Heart right ventricle (tissue), 16 donors: ENCODE data around the gene DBF4. TPM values are rescaled to one million over a fixed set of nuclear protein-coding genes. Genes with fewer than 3 reads are reported as not detected.

Experiments used
- ATAC-seq, 8 donors: fragments of 200-7000 bp; cut with Tn5 transposase; one replicate each; pipeline ENCODE4 v1.9.1; 2020; ENCODE audit warnings: mild to moderate bottlenecking in 8 of 8, moderate library complexity in 8 of 8, moderate number of reproducible peaks in 1 of 8
- DNase-seq, 2 donors: peaks; one replicate each; pipeline ENCODE4 v3.0.0-alpha.2; 2020
- H3K27ac ChIP-seq, 10 donors: fragments of 200-600 bp; sonication (generic) in 2 of 10; one replicate each; pipeline versions ENCODE4 v1.5.0 to v1.8.0; 2020 to 2022; ENCODE audit warnings: mild to moderate bottlenecking in 3 of 10
- H3K27me3 ChIP-seq, 7 donors: fragments of 200-600 bp; one replicate each; pipeline ENCODE4 v1.8.0; 2021 to 2022; ENCODE audit warnings: mild to moderate bottlenecking in 2 of 7
- H3K36me3 ChIP-seq, 9 donors: fragments of 200-600 bp; sonication (generic) in 1 of 9; one replicate each; pipeline versions ENCODE4 v1.5.0 to v1.8.0; 2020 to 2022; ENCODE audit warnings: mild to moderate bottlenecking in 2 of 9
- H3K4me1 ChIP-seq, 9 donors: fragments of 200-600 bp; sonication (generic) in 1 of 9; one replicate each; pipeline versions ENCODE4 v1.5.0 to v1.8.0; 2020 to 2022; ENCODE audit warnings: mild to moderate bottlenecking in 4 of 9
- H3K4me3 ChIP-seq, 10 donors: fragments of 200-600 bp; sonication (generic) in 2 of 10; one replicate each; pipeline versions ENCODE4 v1.5.0 to v1.8.0; 2020 to 2022; ENCODE audit warnings: mild to moderate bottlenecking in 7 of 10, moderate library complexity in 2 of 10
- H3K9me3 ChIP-seq, 11 donors: fragments of 200-600 bp in 10 of 11; sonication (generic) in 2 of 11; one replicate each; pipeline versions ENCODE4 v1.5.0 to v1.8.0; 2013 to 2022; ENCODE audit warnings: mild to moderate bottlenecking in 2 of 11, control low read depth in 1 of 11, moderate library complexity in 1 of 11
- CTCF ChIP-seq, 9 donors: fragments of 200-600 bp; sonication (generic) in 2 of 9; IDR thresholded peaks; one replicate each; pipeline versions ENCODE4 v1.5.0 to v1.8.0; 2021 to 2022; ENCODE audit warnings: antibody characterized with exemption in 9 of 9, mild to moderate bottlenecking in 5 of 9, moderate library complexity in 1 of 9
- WGBS, 2 donors: extraction: QIAGEN DNeasy Blood & Tissue Kit; methylation state at CpG; one replicate each; pipeline ENCODE4 v1.1.7; 2013; ENCODE audit warnings: inconsistent platforms in 1 of 2; 5-methylcytosine and 5-hydroxymethylcytosine counted together
- intact Hi-C, 10 donors: fragments of 100-400 bp; cut with DNase I; formaldehyde crosslinking; loops; one replicate each; pipeline versions ENCODE4 v1.11.1 to v1.14.2; 2022
- polyA plus RNA-seq, 2 donors: library from polyadenylated mRNA; stranded (reverse); fragments of 200-250 nt; gene quantifications; one replicate each; pipeline ENCODE4 v1.2.3, GENCODE V29; 2013
- total RNA-seq, 10 donors: library from RNA; stranded (reverse); fragmentation: NEBNext Ultra II Directional in 3 of 10; extraction: Animal tissue kit (Norgen Biotek cat#: 25700) in 3 of 10; gene quantifications; one replicate each; pipeline versions ENCODE4 v1.2.1 to v1.2.4, GENCODE V29; 2021 to 2023
- donor health status: Arrhythmogenic right ventricular cardiomyopathy.
- donor health status: ischemic (EF 13 %, LVEDD 7.1; RV severe dilation, severe dysfunction).
- donor health status: healthy with polysubstance abuse.
- donor health status: DM: no; HTN: yes; CAD: no.
- donor health status: DM: no; HTN: no; CAD: no.
- donor health status: ischemic (EF 25% LVEDD 6.9; RV normal size, moderate dysfunction).
- donor health status: ischemic (EF 25% LVEDD 5.7; RV mildly dilated, moderate dysfunction).
- donor health status: healthy.
- donor health status: DM: yes; HTN: yes; CAD: no.
- donor health status: Ischemic cardiomyopathy.
- donor health status: ischemic (EF 35%, LVEDD 5.7; RV mildly dilated, moderate dysfunction).
- donor health status: nonischemic (EF 11% LVEDD 7.7; RV severe dilation, severe dysfunction).
- donor health status: DM: yes; HTN: yes; CAD: no.
- donor health status: PGD.
- donor health status: ischemic (EF 29% LVEDD 5.4; RV normal size, mild dysfunction).
- donor health status: nonischemic (EF 23%, LVEDD 6.1; RV moderate dilation, normal function).

DBF4 gene
- total and polyA plus RNA-seq, 12 donors: 1.2 to 5.2 (median 1.9) TPM

- TF ChIP-seq CTCF (IDR thresholded peaks at IDR 0.05): no peak
- peaks cover 0 to 33% (median 16%) of the 10 kb centered on the region in 11 donors for H3K9me3 ChIP-seq
- no peaks in the 10 kb centered on the region for H3K27me3 ChIP-seq
- H3K36me3 ChIP-seq: peaks cover 0 to 17% (median 0%) of the 10 kb centered on the region in 9 donors
- intact Hi-C loops: loop anchor here in 3 of 10 donors (10.0 kb wide), 3 partner anchors 231 to 529 kb away; partner anchors contain the start of gene CROT (in 2 of the 3)
- H3K4me3 ChIP-seq: peak overlapping the region in 1 of 10 donors; percentile 91
- ATAC-seq (no peak), DNase-seq (no peak)
- 76 to 81% methylated on average over 4 of the region's 4 CpGs for WGBS, 2 donors
- H3K4me1 ChIP-seq: peaks cover 0 to 52% (median 26%) of the 10 kb centered on the region in 9 donors
- peak overlapping the region in 2 of 10 donors; percentile 29 to 92 for H3K27ac ChIP-seq
Observed at GRCh38 chr7:87874066-87874465, 2.2 kb upstream of the DBF4 start.

- Histone ChIP-seq H3K4me3 (peak overlapping the region; percentile 64 to 93 (median 84)), H3K27ac (peak overlapping the region; percentile 76 to 93 (median 90)), H3K4me1 (peaks cover 0 to 52% (median 26%) of the 10 kb centered on the region in 9 donors), H3K36me3 (peaks cover 0 to 16% (median 0%) of the 10 kb centered on the region in 9 donors), H3K9me3 (peaks cover 0 to 25% (median 16%) of the 10 kb centered on the region in 11 donors), H3K27me3 (no peaks in the 10 kb centered on the region)
- 3 to 4% methylated on average over 35 of the region's 35 CpGs for WGBS, 2 donors
- TF ChIP-seq CTCF (IDR thresholded peaks at IDR 0.05): no peak
- ATAC-seq (peak; percentile 18 to 68 (median 23)), DNase-seq (no peak)
- intact Hi-C loops: loop anchor here in 3 of 10 donors (2.0 to 10.0 kb wide), 5 partner anchors 75 to 531 kb away; partner anchors contain the start of genes CROT (in 2 of the 3) and RUNDC3B (in 1 of the 3)
Observed at GRCh38 chr7:87875151-87876039, 898 bp upstream of the DBF4 start.

- ATAC-seq (peak; percentile 49 to 84 (median 72)), DNase-seq (peak; percentile 40 to 48)
- Histone ChIP-seq H3K36me3 (peaks cover 0 to 16% (median 0%) of the 10 kb centered on the region in 9 donors), H3K27ac (peak overlapping the region; percentile 76 to 93 (median 90)), H3K4me3 (peak overlapping the region; percentile 64 to 93 (median 84)), H3K27me3 (no peaks in the 10 kb centered on the region), H3K9me3 (peaks cover 0 to 11% (median 7%) of the 10 kb centered on the region in 11 donors), H3K4me1 (peaks cover 0 to 52% (median 26%) of the 10 kb centered on the region in 9 donors)
- WGBS, 2 donors: 0% methylated on average over 27 of the region's 27 CpGs
- intact Hi-C loops: loop anchor here in 3 of 10 donors (2.0 to 10.0 kb wide), 5 partner anchors 76 to 532 kb away; partner anchors contain the start of genes CROT (in 2 of the 3) and RUNDC3B (in 1 of the 3)
- TF ChIP-seq CTCF (IDR thresholded peaks at IDR 0.05): peak in 1 of 9 donors; percentile 13
Observed at GRCh38 chr7:87876869-87877234, 559 bp downstream of the DBF4 start.

GRCh38 chr7:87877366-87878040 is 1.2 kb downstream of the DBF4 start:
- Histone ChIP-seq H3K9me3 (peaks cover 0 to 4% (median under 1%) of the 10 kb centered on the region in 11 donors), H3K4me1 (peaks cover 0 to 49% (median 26%) of the 10 kb centered on the region in 9 donors), H3K27me3 (no peaks in the 10 kb centered on the region), H3K4me3 (peak overlapping the region; percentile 64 to 93 (median 84)), H3K36me3 (peaks cover 0 to 19% (median 0%) of the 10 kb centered on the region in 9 donors), H3K27ac (peak overlapping the region; percentile 76 to 93 (median 90))
- no peak for ATAC-seq
- DNase-seq: no peak
- intact Hi-C loops: loop anchor here in 3 of 10 donors (2.0 to 10.0 kb wide), 5 partner anchors 77 to 533 kb away; partner anchors contain the start of genes CROT (in 2 of the 3) and RUNDC3B (in 1 of the 3)
- WGBS, 2 donors: 12 to 13% methylated on average over 10 of the region's 10 CpGs
- no peak for TF ChIP-seq CTCF (IDR thresholded peaks at IDR 0.05)
